ENCODE measurements around the gene NCBP2L. TPM values are rescaled to one million over a fixed set of nuclear protein-coding genes. Genes with fewer than 3 reads are reported as not detected.
A peak's percentile ranks its signal among the peaks of the same experiment; 100 is the strongest.

The NCBP2L gene
- polyA plus RNA-seq, 2 of the 4 experiments (the other 2 are of a cell fraction) = not detected

DNA sequence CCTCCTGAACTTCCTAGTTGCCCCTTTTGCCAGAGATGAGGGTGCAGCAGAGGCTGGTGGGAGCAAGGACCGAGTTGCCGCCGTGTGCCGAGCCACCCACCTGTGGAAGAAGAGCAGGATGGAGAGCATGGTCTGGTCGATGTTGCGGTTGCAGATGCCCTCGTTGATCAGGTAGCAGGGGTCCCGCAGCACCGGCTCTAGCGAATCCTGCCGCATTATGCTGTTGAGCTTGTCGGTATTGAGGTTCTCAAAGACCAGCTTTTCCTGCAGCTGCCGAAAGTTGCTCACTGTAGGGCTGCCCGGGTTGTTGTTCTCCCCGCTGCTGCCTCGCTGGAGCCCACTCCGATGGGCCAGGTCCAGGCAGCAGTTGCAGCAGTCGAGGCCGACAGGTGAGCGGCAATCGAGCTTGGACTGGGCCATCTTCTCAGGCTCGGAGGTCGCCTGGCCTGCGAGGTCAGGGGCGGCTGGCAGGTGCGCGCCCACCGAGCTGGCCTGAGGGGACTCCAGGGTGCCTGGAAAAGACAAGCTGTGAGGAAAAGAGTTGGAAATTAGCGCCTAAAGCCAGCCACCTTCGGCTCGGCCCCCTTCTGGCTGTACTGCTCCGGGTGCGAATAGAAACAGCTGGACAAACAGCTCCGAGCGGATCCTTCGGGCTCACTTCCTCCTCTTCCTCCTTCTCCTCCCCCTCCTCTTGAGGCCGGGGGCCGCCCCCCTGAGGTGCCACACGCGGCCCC is 2.4 kb upstream of the NCBP2L start:
- Histone ChIP-seq H3K27ac (peak overlapping the region; percentile 74 to 81), H3K9me3 (no peaks in the 10 kb centered on the region), H3K4me2 (peak overlapping the region; percentile 97), H3K4me1 (0 out of 3 replicates have a peak, but pooled peaks cover 4% of the 10 kb centered on the region), H3K4me3 (peak overlapping the region; percentile 56)
- no peak for FAIRE-seq
- peak in 1 of 2 experiments; percentile 7 for DNase-seq (ENCODE audit: low read depth in 1 of 2, low spot score in 1 of 2)
- WGBS (ENCODE audit: missing lambda C conversion rate) = 71% methylated on average over 13 of the region's 40 CpGs
- TF ChIP-seq JUN (IDR thresholded peaks at IDR 0.05) = no peak
- no peak for TF ChIP-seq RNF2 (IDR thresholded peaks at IDR 0.05; ENCODE audit: borderline replicate concordance, low read depth)
- TF ChIP-seq, protein P1, sequence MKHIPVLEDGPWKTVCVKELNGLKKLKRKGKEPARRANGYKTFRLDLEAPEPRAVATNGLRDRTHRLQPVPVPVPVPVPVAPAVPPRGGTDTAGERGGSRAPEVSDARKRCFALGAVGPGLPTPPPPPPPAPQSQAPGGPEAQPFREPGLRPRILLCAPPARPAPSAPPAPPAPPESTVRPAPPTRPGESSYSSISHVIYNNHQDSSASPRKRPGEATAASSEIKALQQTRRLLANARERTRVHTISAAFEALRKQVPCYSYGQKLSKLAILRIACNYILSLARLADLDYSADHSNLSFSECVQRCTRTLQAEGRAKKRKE (CRISPR knock-in tag; IDR thresholded peaks at IDR 0.05; ENCODE audit: low read depth) = no peak
- TF ChIP-seq RARB (CRISPR knock-in tag; IDR thresholded peaks at IDR 0.05) = no peak
- no peak for TF ChIP-seq HOXB13 (CRISPR knock-in tag; IDR thresholded peaks at IDR 0.05; ENCODE audit: low read depth)
- TF ChIP-seq RCOR1 (IDR thresholded peaks at IDR 0.05; ENCODE audit: low read depth, low read length) = no peak
- TF ChIP-seq CEBPB (IDR thresholded peaks at IDR 0.05) = no peak
- no peak for TF ChIP-seq HOXA7 (CRISPR knock-in tag; IDR thresholded peaks at IDR 0.05)
- TF ChIP-seq TP53 (CRISPR knock-in tag; IDR thresholded peaks at IDR 0.05) = no peak
- TF ChIP-seq ZFP36 (IDR thresholded peaks at IDR 0.05; ENCODE audit: borderline replicate concordance, partially characterized antibody) = no peak
- TF ChIP-seq, protein P2, sequence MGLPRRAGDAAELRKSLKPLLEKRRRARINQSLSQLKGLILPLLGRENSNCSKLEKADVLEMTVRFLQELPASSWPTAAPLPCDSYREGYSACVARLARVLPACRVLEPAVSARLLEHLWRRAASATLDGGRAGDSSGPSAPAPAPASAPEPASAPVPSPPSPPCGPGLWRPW (IDR thresholded peaks at IDR 0.05) = no peak
- TF ChIP-seq MAFK (IDR thresholded peaks at IDR 0.05; ENCODE audit: partially characterized antibody) = no peak
- ChIA-PET POLR2A (interaction anchor here (1.0 to 3.5 kb wide), 5 partner anchors 59 to 147 kb away, joined by 3 to 29 read pairs (median 5); partner anchors contain the start of gene PRPS1), CTCF (interaction anchor here (0.6 to 10.1 kb wide), 17 partner anchors 8 to 775 kb away, joined by 3 to 236 read pairs (median 5); partner anchors contain the start of gene MORC4)
- ATAC-seq = peak; percentile 14 to 42; a peak in 5 of 6 replicates

DNA sequence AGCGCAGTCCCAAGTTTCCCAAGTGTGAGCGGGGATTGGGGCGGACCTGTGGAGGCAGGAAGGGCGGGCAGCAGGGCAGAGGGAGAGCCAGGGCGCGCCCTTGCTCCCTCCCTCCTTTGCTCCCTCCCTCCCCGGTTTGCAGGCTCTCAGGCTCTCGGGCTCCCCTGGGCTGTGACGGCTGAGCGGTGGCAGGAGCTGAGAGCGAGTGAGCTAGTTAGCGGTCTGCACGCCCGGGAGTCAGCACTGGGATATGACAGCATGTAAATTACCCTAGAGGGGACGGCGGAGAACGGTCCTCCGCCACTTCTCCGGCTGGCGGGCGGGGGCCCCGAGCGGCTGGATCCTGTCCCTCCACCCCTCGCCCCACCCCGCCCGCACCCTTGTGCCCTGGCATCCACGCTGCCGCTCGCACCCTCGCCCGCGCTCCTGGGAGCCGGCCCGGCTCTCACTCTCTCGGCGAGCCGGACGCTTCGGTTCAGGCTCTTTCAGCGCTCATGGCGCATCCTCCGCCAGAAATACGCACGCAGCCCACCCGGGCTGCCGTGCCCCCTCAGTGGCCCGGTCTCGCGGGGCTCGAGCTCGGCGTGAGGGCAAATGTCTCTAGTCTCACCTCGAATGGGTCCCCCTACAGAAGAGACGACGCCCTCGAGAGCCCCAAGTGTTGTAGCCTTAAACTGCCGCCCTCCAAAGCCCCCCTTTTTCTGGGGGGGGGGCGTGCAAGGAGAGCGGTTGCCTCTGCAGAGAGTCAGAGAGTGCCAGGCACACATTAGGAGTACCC is 1.6 kb upstream of the NCBP2L start, which contains the start of gene TSC22D3:
TSS of gene TSC22D3 (minus strand) at position 54 of the 778 bp plus-strand sequence. CDS start 368 bp downstream, outside the sequence.
- peak within 1 kb of the TSS; percentile 56 for H3K4me3 ChIP-seq
- ChIA-PET POLR2A (interaction anchor here (1.0 to 3.5 kb wide), 6 partner anchors 44 to 148 kb away, joined by 3 to 29 read pairs (median 4); partner anchors contain the start of gene PRPS1), CTCF (interaction anchor here (0.6 to 10.1 kb wide), 24 partner anchors 9 to 901 kb away, joined by 3 to 236 read pairs (median 4); partner anchors contain the start of gene MORC4)
- H3K4me1 ChIP-seq = 0 out of 3 replicates have a peak, but pooled peaks cover 4% of the 10 kb centered on the region
- ATAC-seq (peak; percentile 89 to 94), DNase-seq (ENCODE audit: low read depth in 1 of 2, low spot score in 1 of 2) (peak; percentile 68 to 71), FAIRE-seq (peak; percentile 56)
- WGBS (ENCODE audit: missing lambda C conversion rate) = 0% methylated on average over 5 of the region's 59 CpGs
- TF ChIP-seq, protein P3, sequence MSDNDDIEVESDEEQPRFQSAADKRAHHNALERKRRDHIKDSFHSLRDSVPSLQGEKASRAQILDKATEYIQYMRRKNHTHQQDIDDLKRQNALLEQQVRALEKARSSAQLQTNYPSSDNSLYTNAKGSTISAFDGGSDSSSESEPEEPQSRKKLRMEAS (IDR thresholded peaks at IDR 0.05) = peak; percentile 30; the same call in 1 of the 2 replicates
- TF ChIP-seq, protein P4, sequence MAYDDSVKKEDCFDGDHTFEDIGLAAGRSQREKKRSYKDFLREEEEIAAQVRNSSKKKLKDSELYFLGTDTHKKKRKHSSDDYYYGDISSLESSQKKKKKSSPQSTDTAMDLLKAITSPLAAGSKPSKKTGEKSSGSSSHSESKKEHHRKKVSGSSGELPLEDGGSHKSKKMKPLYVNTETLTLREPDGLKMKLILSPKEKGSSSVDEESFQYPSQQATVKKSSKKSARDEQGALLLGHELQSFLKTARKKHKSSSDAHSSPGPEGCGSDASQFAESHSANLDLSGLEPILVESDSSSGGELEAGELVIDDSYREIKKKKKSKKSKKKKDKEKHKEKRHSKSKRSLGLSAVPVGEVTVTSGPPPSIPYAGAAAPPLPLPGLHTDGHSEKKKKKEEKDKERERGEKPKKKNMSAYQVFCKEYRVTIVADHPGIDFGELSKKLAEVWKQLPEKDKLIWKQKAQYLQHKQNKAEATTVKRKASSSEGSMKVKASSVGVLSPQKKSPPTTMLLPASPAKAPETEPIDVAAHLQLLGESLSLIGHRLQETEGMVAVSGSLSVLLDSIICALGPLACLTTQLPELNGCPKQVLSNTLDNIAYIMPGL (CRISPR knock-in tag; IDR thresholded peaks at IDR 0.05; ENCODE audit: borderline replicate concordance) = no peak
- TF ChIP-seq, protein P5, sequence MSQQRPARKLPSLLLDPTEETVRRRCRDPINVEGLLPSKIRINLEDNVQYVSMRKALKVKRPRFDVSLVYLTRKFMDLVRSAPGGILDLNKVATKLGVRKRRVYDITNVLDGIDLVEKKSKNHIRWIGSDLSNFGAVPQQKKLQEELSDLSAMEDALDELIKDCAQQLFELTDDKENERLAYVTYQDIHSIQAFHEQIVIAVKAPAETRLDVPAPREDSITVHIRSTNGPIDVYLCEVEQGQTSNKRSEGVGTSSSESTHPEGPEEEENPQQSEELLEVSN (IDR thresholded peaks at IDR 0.05; ENCODE audit: borderline replicate concordance, low read depth) = peak; percentile 42; the same call in 1 of the 2 replicates
- TF ChIP-seq RAD21 (conservative IDR thresholded peaks at IDR 0.05 in 1 of 2, IDR thresholded peaks at IDR 0.05 in 1 of 2) (peak; percentile 19 to 37; a peak in 3 of 5 replicates), SMC3 (IDR thresholded peaks at IDR 0.05) (peak; percentile 28; the same call in 1 of the 3 replicates)
- no peaks in the 10 kb centered on the region for H3K9me3 ChIP-seq
- H3K27ac ChIP-seq = peak within 1 kb of the TSS; percentile 74 to 81
- peak within 1 kb of the TSS; percentile 97 for H3K4me2 ChIP-seq
